IMR-90 (cell line): ENCODE results near the gene IFNLR1. TPM values are rescaled to one million over a fixed set of nuclear protein-coding genes. Genes with fewer than 3 reads are reported as not detected.

ENCODE experiments used
- ATAC-seq: fragments of 200-7000 bp; cut with Tn5 transposase; 2 replicates; pipeline ENCODE4 v1.9.1; 2020; ENCODE audit warnings: low read depth, mild to moderate bottlenecking, moderate library complexity
- Bru-seq: library from RNA; stranded (reverse); fragments of 400-500 nt; gene quantifications from one replicate; lab custom pipeline; 2021; lab: Mats Ljungman, UMichigan
- BruChase-seq, 2 experiments: library from RNA; stranded (reverse); fragments of 400-500 nt; gene quantifications; one replicate each; lab custom pipeline; 2021; lab: Mats Ljungman, UMichigan
- BruUV-seq: library from RNA; stranded (reverse); fragments of 400-500 nt; replicated peaks from 2 replicates; lab custom pipeline; 2021; lab: Mats Ljungman, UMichigan
- CTCF ChIA-PET: fragments of 300-600 bp; formaldehyde crosslinking; extraction: SDS; loops from one replicate; lab custom pipeline; 2021; ENCODE audit warnings: antibody characterized with exemption; lab: Yijun Ruan, JAX
- POLR2A ChIA-PET: fragments of 300-600 bp; sonication (Branson Sonifier 250); formaldehyde crosslinking; loops from one replicate; lab custom pipeline; 2022; ENCODE audit warnings: antibody characterized with exemption; ENCODE audit not compliant: unreplicated experiment; lab: Charles Lee
- DNase-seq: peaks from one replicate; pipeline ENCODE4 v3.0.0; 2013
- H2AFZ ChIP-seq: replicated peaks from 2 replicates; pipeline ENCODE3; 2013; ENCODE audit warnings: low read length, mild to moderate bottlenecking; ENCODE audit not compliant: poor library complexity
- H2AK5ac ChIP-seq: 2 replicates; pipeline ENCODE4 v1.6.1; 2013; ENCODE audit warnings: low read depth, low read length, inconsistent platforms
- H2AK9ac ChIP-seq: replicated peaks from 2 replicates; pipeline ENCODE3; 2013; ENCODE audit warnings: mild to moderate bottlenecking, low read depth, low read length, moderate library complexity; ENCODE audit not compliant: poor library complexity
- H2BK120ac ChIP-seq: 2 replicates; pipeline ENCODE4 v1.6.1; 2013; ENCODE audit warnings: low read depth, low read length, inconsistent platforms
- H2BK15ac ChIP-seq: 3 replicates; pipeline ENCODE4 v1.6.1; 2013; ENCODE audit warnings: low read depth, low read length, inconsistent platforms
- H2BK20ac ChIP-seq: 2 replicates; pipeline ENCODE4 v1.6.1; 2013; ENCODE audit warnings: low read depth, mild to moderate bottlenecking, inconsistent platforms, low read length, moderate library complexity
- H2BK5ac ChIP-seq: 2 replicates; pipeline ENCODE4 v1.6.1; 2013; ENCODE audit warnings: mild to moderate bottlenecking, low read depth, low read length, inconsistent platforms; ENCODE audit not compliant: poor library complexity, severe bottlenecking
- H3K14ac ChIP-seq: replicated peaks from 2 replicates; pipeline ENCODE4 v1.6.1; 2013; ENCODE audit warnings: low read depth, low read length, inconsistent platforms
- H3K18ac ChIP-seq: 2 replicates; pipeline ENCODE4 v1.6.1; 2013; ENCODE audit warnings: low read depth, low read length, control low read depth
- H3K23ac ChIP-seq: 2 replicates; pipeline ENCODE4 v1.6.1; 2013; ENCODE audit warnings: low read depth, low read length, inconsistent platforms
- H3K27ac ChIP-seq: 2 replicates; pipeline ENCODE4 v1.5.1; 2013; ENCODE audit warnings: mild to moderate bottlenecking, control low read depth, low read length; ENCODE audit not compliant: insufficient read depth
- H3K27me3 ChIP-seq: 2 replicates; pipeline ENCODE4 v1.6.1; 2013; ENCODE audit warnings: low read length; ENCODE audit not compliant: control insufficient read depth, insufficient read depth
- H3K36me3 ChIP-seq: 2 replicates; pipeline ENCODE4 v1.6.1; 2013; ENCODE audit warnings: low read length, mixed read lengths; ENCODE audit not compliant: control insufficient read depth, insufficient read depth
- H3K4ac ChIP-seq: 2 replicates; pipeline ENCODE4 v1.6.1; 2013; ENCODE audit warnings: low read depth, low read length, inconsistent platforms
- H3K4me1 ChIP-seq: 2 replicates; pipeline ENCODE4 v1.6.1; 2013; ENCODE audit warnings: low read length, mixed read lengths; ENCODE audit not compliant: control insufficient read depth, insufficient read depth
- H3K4me2 ChIP-seq: 2 replicates; pipeline ENCODE4 v1.6.1; 2013; ENCODE audit warnings: low read depth, mild to moderate bottlenecking, control low read depth, low read length, moderate library complexity
- H3K4me3 ChIP-seq: 2 replicates; pipeline ENCODE4 v1.5.1; 2013; ENCODE audit warnings: low read depth, mild to moderate bottlenecking, control low read depth, low read length, moderate library complexity; ENCODE audit not compliant: insufficient read depth
- H3K56ac ChIP-seq: 2 replicates; pipeline ENCODE4 v1.6.1; 2013; ENCODE audit warnings: low read length, inconsistent platforms; ENCODE audit not compliant: insufficient read depth; ENCODE audit errors: extremely low read depth
- H3K79me1 ChIP-seq, 2 experiments: 2 replicates each; pipeline ENCODE4 v1.6.1; 2013; ENCODE audit warnings: low read length in 2 of 2, inconsistent platforms in 1 of 2, low read depth in 1 of 2
- H3K9ac ChIP-seq: 2 replicates; pipeline ENCODE4 v1.6.1; 2013; ENCODE audit warnings: low read depth, low read length, control low read depth
- H3K9me1 ChIP-seq: 2 replicates; pipeline ENCODE4 v1.6.1; 2013; ENCODE audit warnings: low read length, inconsistent platforms; ENCODE audit not compliant: insufficient read depth
- H3K9me3 ChIP-seq: 2 replicates; pipeline ENCODE4 v1.6.1; 2013; ENCODE audit warnings: low read length; ENCODE audit not compliant: control insufficient read depth, insufficient read depth
- H4K20me1 ChIP-seq: 2 replicates; pipeline ENCODE4 v1.6.1; 2013; ENCODE audit warnings: low read length, inconsistent platforms; ENCODE audit not compliant: insufficient read depth
- H4K5ac ChIP-seq: 2 replicates; pipeline ENCODE4 v1.6.1; 2013; ENCODE audit warnings: mild to moderate bottlenecking, low read depth, low read length, control low read depth
- H4K8ac ChIP-seq, 2 experiments: 2 replicates each; pipeline ENCODE4 v1.6.1; 2013; ENCODE audit warnings: low read depth in 2 of 2, low read length in 2 of 2, control low read depth in 1 of 2, inconsistent platforms in 1 of 2
- H4K91ac ChIP-seq: 2 replicates; pipeline ENCODE4 v1.6.1; 2013; ENCODE audit warnings: low read depth, low read length, inconsistent platforms; ENCODE audit not compliant: insufficient read depth
- ELK1 ChIP-seq: fragments of 150-350 bp; IDR thresholded peaks from 2 replicates; pipeline ENCODE4 v1.6.1; 2016; ENCODE audit warnings: low read depth, mild to moderate bottlenecking, low read length, moderate library complexity, borderline replicate concordance
- MXI1 ChIP-seq: IDR thresholded peaks from 2 replicates; pipeline ENCODE4 v1.6.1; 2012; ENCODE audit warnings: low read depth, mild to moderate bottlenecking, low read length, moderate library complexity, borderline replicate concordance
- POLR2A ChIP-seq: IDR thresholded peaks from 2 replicates; pipeline ENCODE4 v1.6.1; 2012; ENCODE audit warnings: mild to moderate bottlenecking, low read depth, low read length
- RCOR1 ChIP-seq: IDR thresholded peaks from 2 replicates; pipeline ENCODE4 v1.6.1; 2012; ENCODE audit warnings: mild to moderate bottlenecking, low read length, improper control_type of control experiment; ENCODE audit not compliant: insufficient replicate concordance
- SMC3 ChIP-seq: fragments of 150-350 bp; IDR thresholded peaks from 2 replicates; pipeline ENCODE4 v1.6.1; 2016; ENCODE audit warnings: low read depth, mild to moderate bottlenecking, antibody characterized with exemption, low read length, moderate library complexity
- WGBS, 2 experiments: methylation state at CpG; one replicate each; pipeline versions ENCODE4 v1.1.5 to v1.1.7; 2013; ENCODE audit warnings: missing lambda C conversion rate in 2 of 2; ENCODE audit not compliant: insufficient read length in 1 of 2; ENCODE audit errors: extremely low coverage in 2 of 2; 5-methylcytosine and 5-hydroxymethylcytosine counted together
- dilution Hi-C: fragments of 300-500 bp; cut with HindIII; formaldehyde crosslinking; loops from one replicate; pipeline ENCODE4 v1.14.3; 2018; ENCODE audit warnings: low sequenced_read_pairs; ENCODE audit not compliant: unreplicated experiment
- in situ Hi-C: fragments of 300-500 bp; cut with MboI; formaldehyde crosslinking; loops from 3 replicates; pipeline ENCODE4 v1.14.3; 2019; ENCODE audit warnings: low sequenced_read_pairs, inconsistent platforms, mixed read lengths
- intact Hi-C: fragments of 100-400 bp; cut with micrococcal nuclease; formaldehyde crosslinking; loops from 2 replicates; pipeline ENCODE4 v1.10.0; 2022
- long read RNA-seq: library from polyadenylated mRNA; unstranded; transcript quantifications from one replicate; pipeline ENCODE4 v2.0.0, GENCODE V29; 2021; ENCODE audit not compliant: unreplicated experiment
- polyA plus RNA-seq, 3 experiments: library from polyadenylated mRNA; depleted of rRNA; stranded (reverse); fragments of >200 nt; gene quantifications; 2 replicates each; pipeline ENCODE4 v1.2.3, GENCODE V29; 2012; ENCODE audit warnings: low replicate concordance in 1 of 3
- total RNA-seq: library from RNA; depleted of rRNA; stranded (reverse); fragments of >200 nt; gene quantifications from 2 replicates; pipeline ENCODE4 v1.2.3, GENCODE V29; 2012; rRNA removed

Gene IFNLR1
- total RNA-seq (not detected in 2 replicates), polyA plus RNA-seq (2012; rRNA removed) (not detected in 2 replicates), Bru-seq, nascent RNA (percentile 7 among the genes with signal in this experiment), BruChase-seq, experiment 1, labeled RNA remaining after a 6-hour chase (percentile 5 among the genes with signal in this experiment), BruChase-seq, experiment 2, labeled RNA remaining after a 2-hour chase (percentile 5 among the genes with signal in this experiment)
- polyA plus RNA-seq (2012; cell fraction: cytosol; rRNA removed) = not detected in 2 replicates
- polyA plus RNA-seq (2012; cell fraction: nucleus; rRNA removed; ENCODE audit: low replicate concordance) = not detected in 2 replicates
- long read RNA-seq = 0 reads

GRCh38 chr1:24186993-24187790 lies at the start of gene IFNLR1:
TSS of gene IFNLR1 (minus strand) at chr1:24187289. CDS start at chr1:24187248, 41 bp downstream.
- ChIA-PET CTCF (no interaction called here), POLR2A (no interaction called here)
- H3K18ac ChIP-seq = no peak within 1 kb of the TSS
- H3K4me1 ChIP-seq = peaks cover 2% of the 10 kb centered on the region
- no peak within 1 kb of the TSS for H2BK15ac ChIP-seq
- no peaks in the 10 kb centered on the region for H3K79me1 ChIP-seq
- H4K5ac ChIP-seq = no peak within 1 kb of the TSS
- H3K23ac ChIP-seq = no peak within 1 kb of the TSS
- H2BK120ac ChIP-seq = no peak within 1 kb of the TSS
- H3K4ac ChIP-seq = no peak within 1 kb of the TSS
- H3K4me2 ChIP-seq = peak within 1 kb of the TSS; percentile 78
- H4K91ac ChIP-seq = no peak within 1 kb of the TSS
- TF ChIP-seq ELK1 (no peak), MXI1 (no peak), SMC3 (no peak), RCOR1 (no peak), POLR2A (no peak)
- H3K27ac ChIP-seq = no peak within 1 kb of the TSS
- H3K56ac ChIP-seq = no peak within 1 kb of the TSS
- no peak for DNase-seq
- H4K20me1 ChIP-seq = no peaks in the 10 kb centered on the region
- no peak within 1 kb of the TSS for H2BK5ac ChIP-seq
- H2AFZ ChIP-seq = peak within 1 kb of the TSS; percentile 69
- H2AK5ac ChIP-seq = no peak within 1 kb of the TSS
- WGBS, 2 experiments = 1% methylated on average over 18 of the region's 74 CpGs; no CpG with 5 or more reads in 1 of the 2 experiments
- in situ Hi-C loops (no loop called here), dilution Hi-C loops (no loop called here), intact Hi-C loops (no loop called here)
- no peaks in the 10 kb centered on the region for H3K36me3 ChIP-seq
- BruUV-seq = no TSS peak
- H2AK9ac ChIP-seq = peak within 1 kb of the TSS; percentile 13
- no peaks in the 10 kb centered on the region; the same call in 1 of the 2 replicates for H3K9me3 ChIP-seq
- no peak within 1 kb of the TSS for H3K14ac ChIP-seq
- no peak within 1 kb of the TSS for H4K8ac ChIP-seq
- peak within 1 kb of the TSS; percentile 31 for H3K4me3 ChIP-seq
- peaks cover 3% of the 10 kb centered on the region; the same call in 1 of the 2 replicates for H3K9me1 ChIP-seq
- H3K9ac ChIP-seq = no peak within 1 kb of the TSS
- no peak within 1 kb of the TSS for H2BK20ac ChIP-seq
- H3K27me3 ChIP-seq = peaks cover 36% of the 10 kb centered on the region
- ATAC-seq = peak; percentile 55
